Ectodermal cell (in vitro differentiated cells): ENCODE measurements around the gene PALLD.
"Not testable (repeated sequence)": the region's sequence is repeated elsewhere in the genome, so short reads cannot be mapped to it uniquely, and the experiment has no call there.

Source experiments
- H3K27ac ChIP-seq: 2 replicates; pipeline ENCODE4 v1.7.0; 2013; ENCODE audit warnings: mild to moderate bottlenecking, low read depth, low read length; ENCODE audit not compliant: insufficient read depth, poor library complexity, severe bottlenecking
- H3K27me3 ChIP-seq: 2 replicates; pipeline ENCODE4 v1.7.0; 2013; ENCODE audit warnings: mild to moderate bottlenecking, low read length; ENCODE audit not compliant: insufficient read depth, control insufficient read depth, poor library complexity, severe bottlenecking
- H3K36me3 ChIP-seq: one replicate; pipeline ENCODE4 v1.7.0; 2013; ENCODE audit warnings: low read length; ENCODE audit not compliant: control insufficient read depth, insufficient read depth
- H3K4me1 ChIP-seq: one replicate; pipeline ENCODE4 v1.7.0; 2013; ENCODE audit warnings: low read length; ENCODE audit not compliant: control insufficient read depth, insufficient read depth
- H3K4me3 ChIP-seq: 2 replicates; pipeline ENCODE4 v1.7.0; 2013; ENCODE audit warnings: low read depth, low read length, control low read depth; ENCODE audit not compliant: insufficient read depth
- H3K9me3 ChIP-seq: 2 replicates; pipeline ENCODE4 v1.7.0; 2013; ENCODE audit warnings: mild to moderate bottlenecking, low read length, moderate library complexity; ENCODE audit not compliant: control insufficient read depth
- WGBS, 2 experiments: methylation state at CpG; one replicate each; pipeline ENCODE4 v1.1.7; 2013; ENCODE audit warnings: missing lambda C conversion rate in 2 of 2; 5-methylcytosine and 5-hydroxymethylcytosine counted together

Gene PALLD

GRCh38 chr4:168794092-168794707 is 297.3 kb downstream of the PALLD start:
- H3K27ac ChIP-seq = no peak overlapping the region
- 92 to 93% methylated on average over 20 of the region's 20 CpGs for WGBS, 2 experiments

GRCh38 chr4:168794881-168795280 is 298.0 kb downstream of the PALLD start:
- Histone ChIP-seq H3K9me3 (no peaks in the 10 kb centered on the region), H3K4me1 (peaks cover 4% of the 10 kb centered on the region), H3K4me3 (no peak overlapping the region), H3K36me3 (no peaks in the 10 kb centered on the region), H3K27ac (no peak overlapping the region), H3K27me3 (no peaks in the 10 kb centered on the region)
- WGBS, 2 experiments = 92 to 93% methylated on average over 3 of the region's 3 CpGs

More at GRCh38 chr4:168794092-168794707, 297.3 kb downstream of the PALLD start:
- no peaks in the 10 kb centered on the region for H3K9me3 ChIP-seq
- no peaks in the 10 kb centered on the region for H3K36me3 ChIP-seq
- H3K4me3 ChIP-seq = no peak overlapping the region
- no peaks in the 10 kb centered on the region for H3K27me3 ChIP-seq
- peaks cover 4% of the 10 kb centered on the region for H3K4me1 ChIP-seq

- H3K27me3 ChIP-seq = no peaks in the 10 kb centered on the region
- H3K9me3 ChIP-seq = no peaks in the 10 kb centered on the region
- 91 to 100% methylated on average over 1 of the region's 1 CpG for WGBS, 2 experiments
- peaks cover 4% of the 10 kb centered on the region for H3K4me1 ChIP-seq
- H3K27ac ChIP-seq = no peak overlapping the region
- H3K36me3 ChIP-seq = no peaks in the 10 kb centered on the region
- H3K4me3 ChIP-seq = no peak overlapping the region
Measured at GRCh38 chr4:168795346-168795745, 298.5 kb downstream of the PALLD start.

- no peak overlapping the region for H3K27ac ChIP-seq
Measured at GRCh38 chr4:168796362-168797106, 299.7 kb downstream of the PALLD start.

GRCh38 chr4:168797194-168797593 is 300.3 kb downstream of the PALLD start:
- no peak overlapping the region for H3K27ac ChIP-seq
- H3K4me1 ChIP-seq = no peaks in the 10 kb centered on the region
- H3K4me3 ChIP-seq = no peak overlapping the region
- no peaks in the 10 kb centered on the region for H3K9me3 ChIP-seq
- H3K36me3 ChIP-seq = no peaks in the 10 kb centered on the region
- 67 to 75% methylated on average over 3 to 4 of the region's 4 CpGs for WGBS, 2 experiments
- H3K27me3 ChIP-seq = no peaks in the 10 kb centered on the region

More at GRCh38 chr4:168796362-168797106, 299.7 kb downstream of the PALLD start:
- peaks cover under 1% of the 10 kb centered on the region for H3K4me1 ChIP-seq
- 93 to 97% methylated on average over 5 of the region's 5 CpGs for WGBS, 2 experiments
- no peaks in the 10 kb centered on the region for H3K27me3 ChIP-seq
- H3K36me3 ChIP-seq = no peaks in the 10 kb centered on the region
- H3K4me3 ChIP-seq = no peak overlapping the region
- no peaks in the 10 kb centered on the region for H3K9me3 ChIP-seq

- H3K4me1 ChIP-seq = no peaks in the 10 kb centered on the region
- 92 to 96% methylated on average over 5 of the region's 5 CpGs for WGBS, 2 experiments
- H3K9me3 ChIP-seq = no peaks in the 10 kb centered on the region
- no peak overlapping the region for H3K27ac ChIP-seq
- H3K4me3 ChIP-seq = no peak overlapping the region
- H3K36me3 ChIP-seq = no peaks in the 10 kb centered on the region
- no peaks in the 10 kb centered on the region for H3K27me3 ChIP-seq
Measured at GRCh38 chr4:168797738-168798375, 301.0 kb downstream of the PALLD start.

- Histone ChIP-seq H3K27me3 (no peaks in the 10 kb centered on the region), H3K9me3 (no peaks in the 10 kb centered on the region), H3K36me3 (no peaks in the 10 kb centered on the region), H3K4me3 (no peak overlapping the region), H3K4me1 (peaks cover 18% of the 10 kb centered on the region), H3K27ac (no peak overlapping the region)
- WGBS, 2 experiments = 87 to 100% methylated on average over 1 to 2 of the region's 2 CpGs
Measured at GRCh38 chr4:168800926-168801325, 304.1 kb downstream of the PALLD start.

GRCh38 chr4:168802222-168802621 is 305.4 kb downstream of the PALLD start:
- no peaks in the 10 kb centered on the region for H3K27me3 ChIP-seq
- 88 to 97% methylated on average over 4 of the region's 4 CpGs for WGBS, 2 experiments
- H3K4me1 ChIP-seq = peaks cover 18% of the 10 kb centered on the region
- H3K36me3 ChIP-seq = no peaks in the 10 kb centered on the region
- no peak overlapping the region for H3K4me3 ChIP-seq
- H3K27ac ChIP-seq = no peak overlapping the region
- no peaks in the 10 kb centered on the region for H3K9me3 ChIP-seq

- not testable (repeated sequence) for H3K4me3 ChIP-seq, H3K27ac ChIP-seq, H3K9me3 ChIP-seq, H3K36me3 ChIP-seq, H3K27me3 ChIP-seq
- H3K4me1 ChIP-seq = peaks cover 18% of the 10 kb centered on the region
- WGBS, 2 experiments = 88 to 92% methylated on average over 4 to 5 of the region's 5 CpGs
Measured at GRCh38 chr4:168803052-168803451, 306.2 kb downstream of the PALLD start.

GRCh38 chr4:168803732-168804131 is 306.9 kb downstream of the PALLD start:
- no peaks in the 10 kb centered on the region for H3K27me3 ChIP-seq
- H3K36me3 ChIP-seq = no peaks in the 10 kb centered on the region
- H3K9me3 ChIP-seq = no peaks in the 10 kb centered on the region
- H3K4me1 ChIP-seq = peaks cover 18% of the 10 kb centered on the region
- H3K27ac ChIP-seq = peak overlapping the region; percentile 22
- WGBS, 2 experiments = 37 to 49% methylated on average over 4 of the region's 4 CpGs
- no peak overlapping the region for H3K4me3 ChIP-seq
